PC-3 (cell line): ENCODE results near the gene PKP2. TPM values are rescaled to one million over a fixed set of nuclear protein-coding genes. Genes with fewer than 3 reads are reported as not detected.

ENCODE experiments used
- ATAC-seq: fragments of 200-7000 bp; cut with Tn5 transposase; 2 replicates; pipeline ENCODE4 v1.9.1; 2020; ENCODE audit warnings: mild to moderate bottlenecking, moderate library complexity
- BruUV-seq: library from RNA; stranded (reverse); fragments of 400-500 nt; replicated peaks from 2 replicates; lab custom pipeline; 2021; lab: Mats Ljungman, UMichigan
- CTCF ChIA-PET: fragments of 300-600 bp; sonication (Branson Sonifier 250); formaldehyde crosslinking; loops from one replicate; lab custom pipeline; 2022; ENCODE audit warnings: antibody characterized with exemption; lab: Charles Lee
- POLR2A ChIA-PET: fragments of 300-600 bp; sonication (Branson Sonifier 250); formaldehyde crosslinking; loops from one replicate; lab custom pipeline; 2022; ENCODE audit warnings: antibody characterized with exemption; ENCODE audit not compliant: unreplicated experiment; lab: Charles Lee
- DNase-seq: peaks from one replicate; pipeline ENCODE4 v3.0.0-alpha.2; 2015
- H2AFZ ChIP-seq: fragments of 300-600 bp; sonication (generic); 2 replicates; pipeline ENCODE4 v1.6.0; 2016; ENCODE audit warnings: antibody characterized with exemption, low read length
- H3F3A ChIP-seq: fragments of 300-600 bp; sonication (generic); one replicate; pipeline ENCODE4 v1.6.0; 2017; ENCODE audit warnings: antibody characterized with exemption, low read length, control low read depth, mild to moderate bottlenecking; ENCODE audit not compliant: unreplicated experiment
- H3K27ac ChIP-seq: fragments of 300-600 bp; sonication (generic); 2 replicates; pipeline ENCODE4 v1.5.1; 2016; ENCODE audit warnings: mild to moderate bottlenecking, low read length
- H3K27me3 ChIP-seq: fragments of 300-600 bp; sonication (generic); 2 replicates; pipeline ENCODE4 v1.6.1; 2016; ENCODE audit warnings: low read length, mixed read lengths
- H3K36me3 ChIP-seq: fragments of 300-600 bp; sonication (generic); 2 replicates; pipeline ENCODE4 v1.6.1; 2016; ENCODE audit warnings: low read depth, mixed run types, low read length, mixed read lengths
- H3K4me1 ChIP-seq: fragments of 300-600 bp; sonication (generic); 2 replicates; pipeline ENCODE4 v1.5.1; 2016; ENCODE audit warnings: low read length; ENCODE audit not compliant: insufficient read depth
- H3K4me2 ChIP-seq: fragments of 300-600 bp; sonication (generic); 2 replicates; pipeline ENCODE4 v1.6.0; 2016; ENCODE audit warnings: low read length
- H3K4me3 ChIP-seq: fragments of 300-600 bp; sonication (generic); 2 replicates; pipeline ENCODE4 v1.5.1; 2016; ENCODE audit warnings: mild to moderate bottlenecking, low read length, mixed read lengths
- H3K79me2 ChIP-seq: fragments of 300-600 bp; sonication (generic); 2 replicates; pipeline ENCODE4 v1.6.1; 2017; ENCODE audit warnings: low read length, mixed read lengths
- H3K9ac ChIP-seq: fragments of 300-600 bp; sonication (generic); 2 replicates; pipeline ENCODE4 v1.6.0; 2016; ENCODE audit warnings: mild to moderate bottlenecking, low read length
- H3K9me2 ChIP-seq: fragments of 300-600 bp; sonication (generic); replicated peaks from 2 replicates; pipeline ENCODE4 v1.6.1; 2016; ENCODE audit warnings: mixed run types, low read length, mixed read lengths
- H3K9me3 ChIP-seq: fragments of 300-600 bp; sonication (generic); 2 replicates; pipeline ENCODE4 v1.6.1; 2016; ENCODE audit warnings: low read length, mixed read lengths
- H4K20me1 ChIP-seq: fragments of 300-600 bp; sonication (generic); 2 replicates; pipeline ENCODE4 v1.6.1; 2016; ENCODE audit warnings: low read length, mixed read lengths
- CTCF ChIP-seq: fragments of 300-600 bp; sonication (generic); conservative IDR thresholded peaks from 2 replicates; pipeline ENCODE4 v1.5.1; 2017; ENCODE audit warnings: antibody characterized with exemption, low read depth, mild to moderate bottlenecking, low read length
- EZH2 ChIP-seq: fragments of 300-600 bp; sonication (generic); IDR thresholded peaks from one replicate; pipeline ENCODE4 v1.6.1; 2017; ENCODE audit warnings: antibody characterized with exemption, mild to moderate bottlenecking, low read length; ENCODE audit not compliant: unreplicated experiment
- EZH2phosphoT487 ChIP-seq: fragments of 300-600 bp; sonication (generic); IDR thresholded peaks from 2 replicates; pipeline ENCODE4 v1.6.1; 2018; ENCODE audit warnings: mild to moderate bottlenecking, antibody characterized with exemption, low read length, borderline replicate concordance
- intact Hi-C: fragments of 100-400 bp; cut with micrococcal nuclease; formaldehyde crosslinking; loops from 2 replicates; pipeline ENCODE4 v1.9.0; 2023
- total RNA-seq: library from RNA; depleted of rRNA; stranded (reverse); fragments of >200 nt; gene quantifications from 2 replicates; pipeline ENCODE4 v1.2.3, GENCODE V29; 2014

PKP2 gene
- total RNA-seq, 1 experiment from 2014 or later = 12.7 TPM

- peaks cover 3% of the 10 kb centered on the region for H3F3A ChIP-seq
- H3K9ac ChIP-seq = no peak overlapping the region
- peak overlapping the region; percentile 53; the same call in 1 of the 2 replicates for H2AFZ ChIP-seq
- H3K27ac ChIP-seq = peak overlapping the region; percentile 47
- H3K4me2 ChIP-seq = peak overlapping the region; percentile 31; the same call in 1 of the 2 replicates
- TF ChIP-seq CTCF (no peak), EZH2phosphoT487 (no peak), EZH2 (no peak)
- no peaks in the 10 kb centered on the region for H3K36me3 ChIP-seq
- H3K4me1 ChIP-seq = peaks cover 28% of the 10 kb centered on the region
- H3K4me3 ChIP-seq = no peak overlapping the region
- no peaks in the 10 kb centered on the region for H4K20me1 ChIP-seq
- DNase-seq (peak; percentile 71), ATAC-seq (peak; percentile 93)
- intact Hi-C loops = loop anchor here (5.0 kb wide), 1 partner anchor 141 kb away; no protein-coding TSS in a partner anchor
- ChIA-PET POLR2A (no interaction called here), CTCF (no interaction called here)
- H3K79me2 ChIP-seq = no peaks in the 10 kb centered on the region
- no TSS peak for BruUV-seq
- H3K9me2 ChIP-seq = no peaks in the 10 kb centered on the region
- no peaks in the 10 kb centered on the region for H3K27me3 ChIP-seq
- H3K9me3 ChIP-seq = no peaks in the 10 kb centered on the region
Observed at GRCh38 chr12:32776258-32776657, 120.3 kb downstream of the PKP2 start.

GRCh38 chr12:32773691-32774090, 122.9 kb downstream of the PKP2 start:
- Histone ChIP-seq H3K9me3 (no peaks in the 10 kb centered on the region), H3K4me2 (no peak overlapping the region), H3K36me3 (no peaks in the 10 kb centered on the region), H3K27me3 (no peaks in the 10 kb centered on the region), H3F3A (peaks cover 3% of the 10 kb centered on the region), H3K9me2 (no peaks in the 10 kb centered on the region), H3K4me1 (peaks cover 14% of the 10 kb centered on the region), H4K20me1 (no peaks in the 10 kb centered on the region), H2AFZ (0 out of 2 replicates have a peak overlapping the region, but pooled peaks have one; percentile 10), H3K79me2 (no peaks in the 10 kb centered on the region), H3K9ac (no peak overlapping the region), H3K4me3 (no peak overlapping the region), H3K27ac (no peak overlapping the region)
- DNase-seq (no peak), ATAC-seq (no peak)
- POLR2A ChIA-PET = no interaction called here
- TF ChIP-seq CTCF (no peak), EZH2phosphoT487 (no peak), EZH2 (no peak)
- BruUV-seq = no TSS peak
- CTCF ChIA-PET = no interaction called here
- intact Hi-C loops = no loop called here

- H3K27ac ChIP-seq = no peak overlapping the region
- ATAC-seq (no peak), DNase-seq (no peak)
- CTCF ChIA-PET = no interaction called here
- H3K4me2 ChIP-seq = no peak overlapping the region
- H3F3A ChIP-seq = no peaks in the 10 kb centered on the region
- no peaks in the 10 kb centered on the region for H3K4me1 ChIP-seq
- no peak for TF ChIP-seq EZH2
- no peak for TF ChIP-seq CTCF
- TF ChIP-seq EZH2phosphoT487 = no peak
- H3K4me3 ChIP-seq = no peak overlapping the region
- no peaks in the 10 kb centered on the region for H4K20me1 ChIP-seq
- no peaks in the 10 kb centered on the region for H3K36me3 ChIP-seq
- H3K27me3 ChIP-seq = no peaks in the 10 kb centered on the region
- H3K9me3 ChIP-seq = no peaks in the 10 kb centered on the region
- POLR2A ChIA-PET = no interaction called here
- H3K9ac ChIP-seq = no peak overlapping the region
- H3K79me2 ChIP-seq = no peaks in the 10 kb centered on the region
- intact Hi-C loops = no loop called here
- H3K9me2 ChIP-seq = no peaks in the 10 kb centered on the region
- H2AFZ ChIP-seq = no peak overlapping the region
- no TSS peak for BruUV-seq
Observed at GRCh38 chr12:32770141-32770540, 126.4 kb downstream of the PKP2 start.
